Panc1 (cell line): Measurements from ENCODE around the gene FAM169A.

Experiments
- POLR2AphosphoS5 ChIP-seq: IDR thresholded peaks from 2 replicates; pipeline ENCODE4 v1.6.1; 2012; ENCODE audit warnings: mild to moderate bottlenecking, low read depth, low read length, moderate library complexity
- SIN3A ChIP-seq: IDR thresholded peaks from 2 replicates; pipeline ENCODE4 v1.6.1; 2012; ENCODE audit warnings: low read depth, mild to moderate bottlenecking, low read length, moderate library complexity, borderline replicate concordance; ENCODE audit not compliant: insufficient read depth
- TCF7L2 ChIP-seq: IDR thresholded peaks from 2 replicates; pipeline ENCODE4 v1.6.1; 2011; ENCODE audit warnings: mild to moderate bottlenecking, low read depth, low read length, inconsistent platforms
- TF ChIP-seq, protein P1 (sequence below): fragments of 450-650 bp; IDR thresholded peaks from 2 replicates; pipeline ENCODE4 v1.5.1; 2017; ENCODE audit warnings: mild to moderate bottlenecking
- TF ChIP-seq, protein P2 (sequence below), 2 experiments: IDR thresholded peaks; 2 replicates each; pipeline ENCODE4 v1.6.1; 2011 to 2012; ENCODE audit warnings: low read depth in 2 of 2, control low read depth in 1 of 2, low read length in 1 of 2, mild to moderate bottlenecking in 1 of 2, moderate library complexity in 1 of 2; ENCODE audit not compliant: insufficient read depth in 1 of 2

DNA sequence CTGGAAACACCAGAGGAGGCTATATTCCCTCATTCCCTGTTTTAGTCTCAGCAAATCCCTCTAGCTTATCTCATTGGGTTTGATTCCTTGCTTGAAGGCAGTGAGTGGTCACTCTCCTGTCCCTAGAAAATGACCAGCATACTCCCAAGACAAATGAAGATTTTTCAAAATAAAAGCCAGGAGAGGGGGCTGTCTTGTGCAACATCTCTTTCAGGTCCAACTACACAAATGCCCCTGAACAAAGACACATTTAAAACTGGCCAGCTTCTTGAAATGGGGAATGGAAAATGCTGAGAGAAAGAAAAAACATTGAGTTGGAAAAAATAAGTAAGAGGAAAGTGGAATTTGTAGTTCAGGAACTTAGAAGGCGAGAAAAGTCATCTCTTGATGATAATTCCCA lies 49.3 kb upstream of the FAM169A start:
- TF ChIP-seq, protein P1, sequence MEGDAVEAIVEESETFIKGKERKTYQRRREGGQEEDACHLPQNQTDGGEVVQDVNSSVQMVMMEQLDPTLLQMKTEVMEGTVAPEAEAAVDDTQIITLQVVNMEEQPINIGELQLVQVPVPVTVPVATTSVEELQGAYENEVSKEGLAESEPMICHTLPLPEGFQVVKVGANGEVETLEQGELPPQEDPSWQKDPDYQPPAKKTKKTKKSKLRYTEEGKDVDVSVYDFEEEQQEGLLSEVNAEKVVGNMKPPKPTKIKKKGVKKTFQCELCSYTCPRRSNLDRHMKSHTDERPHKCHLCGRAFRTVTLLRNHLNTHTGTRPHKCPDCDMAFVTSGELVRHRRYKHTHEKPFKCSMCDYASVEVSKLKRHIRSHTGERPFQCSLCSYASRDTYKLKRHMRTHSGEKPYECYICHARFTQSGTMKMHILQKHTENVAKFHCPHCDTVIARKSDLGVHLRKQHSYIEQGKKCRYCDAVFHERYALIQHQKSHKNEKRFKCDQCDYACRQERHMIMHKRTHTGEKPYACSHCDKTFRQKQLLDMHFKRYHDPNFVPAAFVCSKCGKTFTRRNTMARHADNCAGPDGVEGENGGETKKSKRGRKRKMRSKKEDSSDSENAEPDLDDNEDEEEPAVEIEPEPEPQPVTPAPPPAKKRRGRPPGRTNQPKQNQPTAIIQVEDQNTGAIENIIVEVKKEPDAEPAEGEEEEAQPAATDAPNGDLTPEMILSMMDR = no peak
- no peak for TF ChIP-seq TCF7L2
- no peak for TF ChIP-seq SIN3A
- no peak for TF ChIP-seq POLR2AphosphoS5
- TF ChIP-seq, protein P2, sequence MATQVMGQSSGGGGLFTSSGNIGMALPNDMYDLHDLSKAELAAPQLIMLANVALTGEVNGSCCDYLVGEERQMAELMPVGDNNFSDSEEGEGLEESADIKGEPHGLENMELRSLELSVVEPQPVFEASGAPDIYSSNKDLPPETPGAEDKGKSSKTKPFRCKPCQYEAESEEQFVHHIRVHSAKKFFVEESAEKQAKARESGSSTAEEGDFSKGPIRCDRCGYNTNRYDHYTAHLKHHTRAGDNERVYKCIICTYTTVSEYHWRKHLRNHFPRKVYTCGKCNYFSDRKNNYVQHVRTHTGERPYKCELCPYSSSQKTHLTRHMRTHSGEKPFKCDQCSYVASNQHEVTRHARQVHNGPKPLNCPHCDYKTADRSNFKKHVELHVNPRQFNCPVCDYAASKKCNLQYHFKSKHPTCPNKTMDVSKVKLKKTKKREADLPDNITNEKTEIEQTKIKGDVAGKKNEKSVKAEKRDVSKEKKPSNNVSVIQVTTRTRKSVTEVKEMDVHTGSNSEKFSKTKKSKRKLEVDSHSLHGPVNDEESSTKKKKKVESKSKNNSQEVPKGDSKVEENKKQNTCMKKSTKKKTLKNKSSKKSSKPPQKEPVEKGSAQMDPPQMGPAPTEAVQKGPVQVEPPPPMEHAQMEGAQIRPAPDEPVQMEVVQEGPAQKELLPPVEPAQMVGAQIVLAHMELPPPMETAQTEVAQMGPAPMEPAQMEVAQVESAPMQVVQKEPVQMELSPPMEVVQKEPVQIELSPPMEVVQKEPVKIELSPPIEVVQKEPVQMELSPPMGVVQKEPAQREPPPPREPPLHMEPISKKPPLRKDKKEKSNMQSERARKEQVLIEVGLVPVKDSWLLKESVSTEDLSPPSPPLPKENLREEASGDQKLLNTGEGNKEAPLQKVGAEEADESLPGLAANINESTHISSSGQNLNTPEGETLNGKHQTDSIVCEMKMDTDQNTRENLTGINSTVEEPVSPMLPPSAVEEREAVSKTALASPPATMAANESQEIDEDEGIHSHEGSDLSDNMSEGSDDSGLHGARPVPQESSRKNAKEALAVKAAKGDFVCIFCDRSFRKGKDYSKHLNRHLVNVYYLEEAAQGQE (IDR thresholded peaks at IDR 0.05; ENCODE audit: insufficient read depth in 1 of 2, low read depth in 2 of 2, low read length in 1 of 2) = no peak
